ENCODE measurements around the gene ABCA3.
"Not testable (repeated sequence)": the region's sequence is repeated elsewhere in the genome, so short reads cannot be mapped to it uniquely, and the experiment has no call there.

Gene ABCA3

DNA sequence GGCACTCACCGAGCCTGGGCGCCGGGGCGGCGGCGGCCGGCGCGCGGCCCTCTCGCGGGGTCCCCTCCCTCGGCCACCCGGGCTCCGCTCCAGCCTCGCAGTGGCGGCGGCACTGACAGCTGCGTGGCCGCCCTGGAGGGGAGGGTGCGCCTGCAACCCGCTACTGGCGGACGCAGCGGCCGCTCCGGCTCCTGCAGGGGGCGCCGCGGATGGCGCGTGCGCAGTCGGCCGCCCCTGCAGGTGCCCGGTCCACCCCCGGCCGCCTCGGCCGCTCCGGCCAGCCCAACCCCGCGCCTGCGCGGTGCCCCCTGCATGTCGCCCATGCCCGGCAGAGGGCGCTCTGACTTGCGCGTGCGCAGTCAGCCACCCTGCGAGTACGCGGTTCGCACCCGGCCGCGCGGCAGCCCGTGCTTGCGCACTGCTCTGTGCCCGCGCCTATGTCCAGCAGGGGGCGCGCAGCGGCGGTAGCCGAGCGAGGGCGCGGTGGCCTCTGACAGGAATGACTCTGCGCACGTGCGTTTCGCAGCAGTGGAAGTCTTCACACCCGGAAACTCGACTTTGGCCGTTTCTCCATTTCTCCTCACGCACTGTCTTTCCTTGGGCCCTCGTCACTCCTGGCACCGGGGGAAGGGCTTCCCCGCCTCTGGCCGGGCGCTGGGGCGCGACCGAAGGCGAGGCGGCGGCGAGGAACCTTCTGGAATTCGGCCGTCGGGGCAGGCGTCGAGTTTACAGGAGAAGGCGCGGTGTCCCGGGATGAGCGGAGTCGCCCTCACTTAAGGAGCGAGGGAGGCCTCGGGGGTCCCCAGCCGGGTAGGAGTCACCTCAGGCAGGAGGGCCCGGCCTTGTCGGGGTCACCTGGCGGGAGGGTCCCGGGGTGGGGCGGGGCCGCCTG is at the start of gene ABCA3:
Gene ABCA3, minus strand, starts transcription at position 165 of the 892 bp plus-strand sequence. CDS start 14,262 bp downstream, outside the sequence.
- peak; percentile 95 for DNase-seq (ENCODE audit: low spot score)

DNA sequence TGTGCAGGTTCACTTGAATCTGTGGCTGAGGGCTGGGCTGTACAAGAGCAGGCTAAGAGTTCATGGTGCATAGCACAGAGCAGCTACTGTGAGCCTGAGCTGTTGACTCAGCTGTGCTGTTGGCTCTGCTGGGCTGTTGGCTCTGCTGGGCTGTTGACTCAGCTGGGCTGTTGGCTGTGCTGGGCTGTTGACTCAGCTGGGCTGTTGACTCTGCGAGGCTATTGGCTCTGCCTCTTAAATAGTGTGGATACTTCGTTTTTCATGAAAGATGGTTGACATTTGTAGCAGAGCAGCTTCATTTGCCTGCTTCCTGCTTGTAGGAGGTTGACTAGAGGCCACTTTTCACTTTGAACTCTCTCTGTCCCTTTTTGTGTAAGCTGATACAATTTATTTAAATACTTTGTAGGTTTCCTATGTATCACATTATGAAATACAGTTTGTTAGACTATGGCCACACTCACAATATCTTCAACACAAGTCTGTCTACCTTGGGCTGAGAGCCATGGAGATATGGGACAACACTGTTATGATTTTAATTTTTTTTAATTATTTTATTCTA is 48.4 kb upstream of the ABCA3 start:
- DNase-seq (ENCODE audit: low spot score), result no peak

DNA sequence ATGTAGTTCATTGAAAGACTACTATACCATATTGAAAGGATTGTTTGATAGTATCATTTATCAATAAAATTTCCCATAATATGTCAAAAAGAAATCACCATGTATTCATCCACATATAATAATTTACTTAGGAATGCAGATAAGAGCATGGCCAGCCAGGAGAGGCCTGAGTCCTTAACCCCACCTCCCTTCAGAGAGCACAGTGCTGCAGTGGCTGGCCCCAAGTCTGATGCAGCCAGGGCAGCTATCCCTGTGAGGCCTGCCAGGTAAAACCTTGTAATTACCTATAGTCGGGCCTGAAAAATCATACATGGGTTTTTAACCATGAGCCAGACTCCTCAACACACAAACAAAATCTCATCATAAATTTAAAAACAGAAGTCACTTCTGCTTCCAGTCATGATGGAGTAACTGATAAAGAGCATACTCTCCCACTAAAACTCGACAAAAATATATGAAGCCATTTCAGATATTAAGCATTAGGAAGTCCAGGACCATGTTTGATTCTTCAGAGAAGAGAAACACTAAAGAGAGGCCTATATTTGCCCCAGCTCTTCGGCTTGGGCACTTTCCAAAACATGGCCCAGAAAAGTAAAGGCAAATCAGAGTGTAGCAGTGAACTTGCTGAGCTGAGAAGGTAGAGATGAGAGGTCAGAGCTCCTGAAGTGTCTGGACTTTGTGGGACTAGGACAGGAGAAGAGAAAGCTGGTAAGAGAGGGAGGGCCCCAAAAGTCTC is 47.8 kb upstream of the ABCA3 start:
- no peak for DNase-seq (ENCODE audit: low spot score)

DNA sequence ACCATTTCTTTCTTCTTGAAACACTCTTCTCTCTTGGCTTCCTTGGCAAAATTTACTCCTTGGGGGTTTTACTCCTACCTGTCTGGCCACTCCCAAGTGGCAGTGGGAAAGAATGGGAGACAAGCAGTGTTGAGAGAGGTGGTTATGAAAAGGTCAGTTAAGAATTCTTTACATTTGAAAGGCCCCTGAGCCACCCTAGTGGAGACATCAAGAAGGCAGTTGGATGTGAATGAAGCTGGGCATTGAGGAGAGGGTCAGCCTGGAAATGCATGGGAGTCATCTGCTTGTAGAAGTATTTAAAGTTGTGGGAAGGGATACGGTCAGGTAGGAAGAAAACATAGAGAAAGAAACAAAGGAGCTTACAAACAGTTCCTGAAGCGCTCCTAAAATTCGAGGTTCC is 46.5 kb upstream of the ABCA3 start:
- no peak for DNase-seq (ENCODE audit: low spot score)

DNA sequence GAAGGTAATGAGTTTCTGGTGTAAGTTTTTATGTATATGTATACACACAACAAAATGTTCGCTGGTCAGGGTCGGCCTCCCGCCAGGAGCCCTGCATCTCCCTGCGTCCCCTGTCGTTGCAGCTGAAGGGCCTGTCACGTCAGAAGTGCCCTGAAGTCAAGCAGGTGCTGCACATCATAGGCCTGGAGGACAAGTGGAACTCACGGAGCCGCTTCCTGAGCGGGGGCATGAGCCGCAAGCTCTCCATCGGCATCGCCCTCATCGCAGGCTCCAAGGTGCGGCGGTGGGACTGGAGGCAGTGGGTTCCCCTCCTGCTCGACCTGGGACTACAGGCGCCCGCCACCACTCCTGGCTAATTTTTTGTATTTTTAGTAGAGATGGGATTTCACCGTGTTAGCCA is 45.5 kb upstream of the ABCA3 start:
- not testable (repeated sequence) for DNase-seq (ENCODE audit: low spot score)

DNA sequence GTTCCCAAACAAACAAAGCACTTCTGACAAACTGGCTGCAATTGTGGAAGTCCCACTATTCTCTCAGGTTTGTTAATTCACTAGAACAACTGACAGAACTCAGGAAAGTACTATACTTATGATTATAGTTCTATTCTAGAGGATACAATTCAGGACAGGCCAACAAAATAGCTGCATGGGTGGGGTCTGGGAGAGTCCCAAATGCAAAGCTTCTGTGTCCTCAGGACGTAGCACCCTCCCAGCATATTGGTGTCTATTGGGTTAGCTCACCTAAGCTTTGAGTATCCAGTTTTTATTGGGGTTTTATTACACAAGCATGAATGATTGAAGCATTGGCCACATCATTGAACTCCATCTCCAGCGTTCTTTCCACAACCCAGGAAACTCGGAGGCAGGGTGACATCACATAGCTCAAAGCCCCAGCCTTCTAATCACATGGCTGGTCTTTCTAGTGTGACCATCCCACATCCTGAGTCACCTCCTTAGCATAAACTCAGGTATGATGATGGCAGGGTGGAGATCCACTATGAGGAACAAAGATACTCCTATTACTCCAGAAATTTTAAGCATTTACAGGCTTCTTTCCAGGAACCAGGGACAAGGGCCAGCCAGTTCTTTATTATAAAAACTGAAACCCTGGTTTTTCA is 44.8 kb upstream of the ABCA3 start:
- DNase-seq (ENCODE audit: low spot score), result no peak

DNA sequence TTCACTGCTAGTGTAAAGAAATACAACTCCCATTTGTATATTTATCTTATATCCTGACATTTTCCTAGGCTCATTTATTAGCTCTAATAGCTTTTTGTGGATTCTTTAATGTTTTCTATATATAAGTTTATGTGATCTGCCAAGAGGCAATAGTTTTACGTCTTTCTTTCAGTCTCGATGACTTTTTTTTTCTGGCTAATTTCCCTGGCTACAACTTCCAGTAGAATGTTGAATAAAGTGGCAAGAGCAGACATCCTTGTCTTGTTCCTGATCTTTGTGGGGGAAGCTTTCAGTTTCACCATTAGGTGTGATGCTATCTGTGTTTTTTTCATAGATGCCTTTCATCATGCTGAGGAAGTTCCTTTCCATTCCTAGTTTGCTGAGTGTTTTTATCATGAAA is 43.9 kb upstream of the ABCA3 start:
- no peak for DNase-seq (ENCODE audit: low spot score)

DNA sequence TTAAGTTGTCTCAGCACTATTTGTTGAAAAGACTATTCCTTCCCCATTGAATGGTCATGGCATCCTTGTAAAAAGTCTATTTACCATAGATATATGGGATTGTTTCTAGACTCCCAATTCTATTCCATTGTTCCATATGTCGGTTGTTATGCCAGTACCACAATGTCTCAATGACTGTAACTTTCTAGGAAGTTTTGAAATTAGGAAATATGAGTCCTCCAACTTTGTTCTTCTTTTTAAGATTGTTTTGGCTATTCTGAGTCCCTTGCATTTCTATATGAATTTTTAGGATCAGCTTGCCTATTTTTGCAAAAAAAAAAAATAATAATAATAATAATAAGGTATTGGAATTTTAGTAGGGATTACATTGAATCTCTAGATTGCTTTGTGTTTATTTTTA is 43.0 kb upstream of the ABCA3 start:
- no peak for DNase-seq (ENCODE audit: low spot score)

DNA sequence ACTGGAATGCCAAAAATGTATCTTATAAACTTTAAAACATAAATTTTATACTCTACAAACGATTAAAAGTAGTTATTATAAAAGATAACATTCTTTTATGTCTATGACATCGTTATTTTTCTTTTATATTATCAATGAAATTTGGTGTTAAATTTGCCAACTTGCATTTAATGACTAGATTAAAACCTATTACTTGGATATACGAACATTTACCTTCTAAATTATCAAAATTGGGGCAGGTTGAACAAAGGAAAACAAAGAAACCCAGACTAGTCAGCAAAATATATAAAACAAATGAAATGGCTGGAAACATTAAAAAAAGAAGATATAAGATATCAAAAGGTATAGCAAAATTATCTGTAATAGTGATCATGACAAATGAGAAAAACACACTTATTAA is 34.1 kb upstream of the ABCA3 start:
- DNase-seq (ENCODE audit: low spot score), result no peak

DNA sequence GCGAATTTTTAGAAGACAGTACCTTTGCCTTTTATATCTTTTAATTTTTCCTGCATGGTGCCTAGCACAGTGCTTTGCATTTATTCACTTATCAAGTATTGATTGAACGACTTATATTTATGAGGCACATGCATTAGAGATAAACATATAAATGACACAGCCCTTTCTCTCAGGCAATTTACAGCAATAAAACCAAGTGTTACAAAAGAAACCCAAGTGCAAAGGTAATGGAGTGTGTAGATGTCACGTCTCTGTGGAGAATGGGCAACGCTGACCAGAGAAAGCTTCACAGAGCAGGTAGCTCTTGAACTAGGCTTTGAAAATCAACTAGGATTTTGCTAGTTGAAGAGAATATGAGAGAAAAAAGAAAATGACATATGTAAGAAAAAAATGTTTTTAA is 32.6 kb upstream of the ABCA3 start:
- no peak for DNase-seq (ENCODE audit: low spot score)

DNA sequence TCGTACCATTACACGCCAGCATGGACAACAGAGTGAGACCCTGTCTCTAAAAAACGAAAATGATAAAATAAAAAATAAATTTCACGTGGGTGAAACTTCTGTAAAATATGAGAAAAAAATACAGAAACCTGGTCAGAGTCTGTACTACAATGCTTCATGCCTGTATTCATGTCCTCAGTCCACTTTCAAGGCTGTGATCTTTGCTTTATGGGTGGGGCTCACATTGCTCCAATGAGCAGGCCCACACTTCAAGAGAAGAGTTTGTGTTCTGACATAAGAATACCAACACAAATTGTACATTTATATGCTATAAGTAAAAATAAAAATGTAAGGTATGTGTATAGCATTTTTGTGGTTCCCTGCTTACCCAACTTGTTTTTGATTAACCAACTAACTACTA is 32.2 kb upstream of the ABCA3 start:
- no peak for DNase-seq (ENCODE audit: low spot score)

DNA sequence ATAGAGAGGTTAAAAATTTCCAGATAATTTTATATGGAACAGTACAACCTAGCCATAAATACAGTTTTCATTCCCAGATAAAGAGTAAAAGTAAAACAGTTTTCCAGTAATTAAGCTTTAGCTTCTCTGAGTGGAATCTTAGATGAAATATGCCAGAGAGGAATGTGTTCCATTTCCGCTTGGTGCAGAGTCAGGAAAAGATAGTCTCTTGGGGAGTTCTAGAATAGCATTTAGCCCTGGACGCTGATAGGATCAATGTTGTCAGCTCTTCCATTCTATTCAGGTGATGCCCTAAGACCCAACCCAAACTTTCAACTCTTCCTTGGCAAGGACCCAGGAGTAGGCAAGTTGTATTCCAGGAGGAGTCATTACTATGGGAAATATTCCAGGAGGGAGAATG is 30.9 kb upstream of the ABCA3 start:
- DNase-seq (ENCODE audit: low spot score), result peak; percentile 20

DNA sequence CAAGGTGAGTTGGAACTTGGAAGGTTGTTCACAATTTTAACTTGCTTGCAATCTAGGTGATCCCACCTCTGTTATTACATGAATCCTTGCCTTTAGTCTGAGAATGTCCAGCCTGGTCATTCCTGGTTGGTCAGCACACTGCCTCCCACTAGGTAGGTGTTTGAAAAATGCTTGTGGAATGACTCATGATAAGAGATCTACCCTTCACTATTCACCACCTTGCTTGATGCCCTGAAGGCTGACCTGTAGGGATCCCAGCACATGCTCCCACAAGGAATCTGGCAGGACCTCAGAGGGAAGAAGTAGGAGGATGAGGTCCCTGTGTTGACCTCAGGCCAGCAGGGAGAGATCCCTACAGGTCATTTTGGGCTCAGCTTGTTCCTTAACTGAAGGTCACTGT is 30.2 kb upstream of the ABCA3 start:
- DNase-seq (ENCODE audit: low spot score), result no peak

DNA sequence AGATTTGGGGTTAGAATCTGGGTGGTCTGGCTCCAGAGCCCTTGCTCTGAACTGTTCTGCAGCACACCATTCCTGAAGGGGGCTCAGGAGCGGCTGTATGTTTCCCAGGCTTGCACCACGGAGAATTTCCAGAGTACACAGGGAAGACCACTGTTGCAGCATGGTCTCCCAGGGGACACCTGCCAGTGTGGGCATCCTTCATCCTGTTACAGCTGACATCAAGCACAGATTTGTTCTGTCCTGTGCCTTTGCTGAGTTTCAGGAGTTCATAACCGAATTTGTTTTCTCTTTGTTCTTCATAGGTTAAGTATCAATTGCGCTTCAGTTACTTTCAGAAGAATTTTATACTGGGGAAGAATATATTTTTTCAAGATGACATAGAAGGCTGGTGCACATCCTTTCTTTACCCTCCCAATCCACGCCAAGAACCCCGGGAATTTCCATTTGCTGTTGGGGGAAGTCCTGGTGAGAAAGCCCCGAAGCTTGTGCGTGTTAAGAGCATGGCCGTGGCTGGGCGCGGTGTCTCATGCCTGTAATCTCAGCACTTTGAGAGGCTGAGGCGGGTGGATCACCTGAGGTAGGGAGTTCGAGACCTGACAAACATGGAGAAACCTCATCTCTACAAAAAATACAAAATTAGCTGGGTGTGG is 26.3 kb upstream of the ABCA3 start:
- DNase-seq (ENCODE audit: low spot score), result no peak

DNA sequence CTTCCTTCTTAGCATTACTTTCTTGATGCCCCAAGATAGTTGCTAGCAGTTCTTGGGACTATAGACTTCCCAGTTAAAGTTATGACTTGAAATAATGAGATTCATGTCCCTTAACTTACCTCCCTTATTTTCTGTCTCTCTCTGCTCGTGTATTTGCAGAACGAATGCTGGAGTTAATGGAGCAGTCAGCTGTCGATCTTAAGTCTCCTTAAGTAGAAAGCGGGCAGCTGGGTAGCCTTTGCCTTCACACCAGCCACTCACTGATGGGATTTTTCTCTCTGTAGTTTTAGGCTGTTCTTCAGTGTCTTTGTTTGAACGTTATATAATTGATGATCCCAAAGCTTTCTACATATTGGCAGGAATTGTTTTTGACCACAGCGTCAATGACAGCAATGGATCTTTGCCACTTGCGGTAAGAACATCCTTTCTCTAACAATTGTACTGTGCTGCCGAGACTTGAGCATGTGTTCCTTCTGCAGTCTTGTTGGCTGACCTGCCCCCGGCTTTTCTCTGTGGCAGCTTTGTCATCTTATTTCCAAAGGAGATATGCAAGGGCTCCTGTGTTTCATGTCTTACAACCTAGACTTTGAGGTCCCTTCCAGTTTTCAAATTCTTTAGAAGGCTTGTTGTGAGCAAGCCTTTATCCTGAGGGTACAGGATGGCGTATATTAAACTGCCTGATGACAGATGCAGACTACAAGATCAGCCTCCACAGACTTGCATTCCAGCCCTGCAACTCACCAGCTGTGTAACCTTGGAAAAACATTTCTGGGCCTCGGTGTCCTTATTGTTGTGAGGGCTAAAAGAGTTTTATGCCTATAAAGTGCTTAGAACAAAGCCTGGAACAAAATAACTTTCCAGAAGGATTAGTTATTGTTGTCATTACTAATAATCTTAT is 25.1 kb upstream of the ABCA3 start:
- no peak for DNase-seq (ENCODE audit: low spot score)

DNA sequence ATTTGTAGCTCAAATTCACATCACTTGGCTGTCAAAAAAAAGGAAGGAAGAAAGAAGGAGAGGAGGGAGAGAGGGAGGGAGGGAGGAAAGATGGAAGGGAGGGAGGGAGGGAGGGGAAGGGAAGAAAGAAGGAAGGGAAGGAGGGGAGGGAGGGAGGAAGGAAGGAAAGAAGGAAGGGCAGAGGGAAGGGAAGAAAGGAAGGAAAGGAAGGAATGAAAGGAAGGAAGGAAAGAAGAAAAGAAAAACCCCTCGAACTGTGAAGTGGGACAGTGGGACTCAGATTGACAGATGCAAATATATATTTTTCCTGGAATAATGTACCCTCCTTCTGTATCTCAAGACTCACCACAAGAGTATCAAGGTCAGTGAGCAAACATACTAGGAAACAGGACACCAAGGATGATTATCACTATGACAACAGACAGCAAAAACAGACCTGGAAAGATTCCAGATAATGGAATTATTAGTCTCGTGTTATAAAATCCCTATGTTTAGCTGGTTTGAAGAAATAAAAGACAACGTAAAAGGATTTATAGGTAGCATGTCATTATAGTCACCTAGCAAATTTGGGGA is 24.2 kb upstream of the ABCA3 start:
- DNase-seq (ENCODE audit: low spot score), result no peak

DNA sequence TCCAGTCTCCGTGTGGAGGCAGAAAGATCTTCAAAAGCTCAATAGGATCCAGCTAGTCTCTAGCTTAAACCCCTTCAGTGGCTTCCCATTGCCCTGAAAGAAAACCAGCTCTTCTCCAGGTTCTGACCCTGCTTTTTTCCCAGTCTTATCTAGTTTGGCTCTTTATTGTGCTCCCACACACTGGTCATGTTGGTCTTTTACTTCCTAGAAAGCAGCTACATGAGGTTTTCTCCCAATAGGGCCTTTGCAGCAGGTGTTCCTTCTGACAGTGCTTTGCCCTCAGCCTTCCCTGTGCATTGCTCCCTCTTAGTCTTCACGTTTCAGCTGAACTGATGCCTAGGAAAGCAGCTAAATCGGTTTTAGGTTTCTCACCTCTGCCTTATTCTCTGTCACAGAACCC is 21.7 kb upstream of the ABCA3 start:
- no peak for DNase-seq (ENCODE audit: low spot score)

DNA sequence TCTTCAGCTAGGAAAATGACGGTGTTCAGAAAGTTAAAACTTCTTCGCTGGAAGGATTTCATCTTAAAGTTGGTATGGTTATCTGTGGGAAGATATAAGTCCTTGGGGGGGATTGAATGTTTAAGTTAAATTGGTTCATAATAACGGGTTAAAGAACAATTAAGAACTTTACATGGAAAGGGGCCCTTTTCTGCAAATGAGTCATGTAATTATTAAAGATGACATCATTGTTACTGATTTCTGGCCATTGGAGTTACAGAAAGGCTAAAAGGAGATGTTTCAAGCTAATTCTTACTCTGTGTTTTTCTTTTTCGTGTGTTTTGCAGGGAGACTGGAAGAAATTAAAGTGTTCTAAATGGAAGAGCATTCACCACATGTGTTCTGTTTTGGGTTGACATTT is 20.6 kb upstream of the ABCA3 start:
- no peak for DNase-seq (ENCODE audit: low spot score)

DNA sequence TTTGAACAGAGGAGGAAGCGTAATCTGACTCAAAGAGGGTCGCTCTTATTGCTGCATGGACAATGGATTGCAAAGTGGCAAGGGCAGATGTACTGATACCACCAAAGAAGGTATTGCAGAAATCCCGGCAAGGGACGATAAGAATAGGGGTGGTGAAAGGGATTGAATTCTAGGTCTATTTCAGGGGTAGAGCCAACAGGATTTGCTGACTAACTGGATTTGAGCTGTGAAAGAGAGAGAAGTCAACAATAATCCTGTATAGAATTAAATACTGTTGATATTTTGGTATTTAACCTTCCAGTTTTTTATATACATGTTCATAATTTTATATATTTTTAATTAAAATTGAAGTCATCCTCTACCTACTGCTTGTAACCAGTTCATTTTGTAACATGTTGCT is 19.4 kb upstream of the ABCA3 start:
- no peak for DNase-seq (ENCODE audit: low spot score)

DNA sequence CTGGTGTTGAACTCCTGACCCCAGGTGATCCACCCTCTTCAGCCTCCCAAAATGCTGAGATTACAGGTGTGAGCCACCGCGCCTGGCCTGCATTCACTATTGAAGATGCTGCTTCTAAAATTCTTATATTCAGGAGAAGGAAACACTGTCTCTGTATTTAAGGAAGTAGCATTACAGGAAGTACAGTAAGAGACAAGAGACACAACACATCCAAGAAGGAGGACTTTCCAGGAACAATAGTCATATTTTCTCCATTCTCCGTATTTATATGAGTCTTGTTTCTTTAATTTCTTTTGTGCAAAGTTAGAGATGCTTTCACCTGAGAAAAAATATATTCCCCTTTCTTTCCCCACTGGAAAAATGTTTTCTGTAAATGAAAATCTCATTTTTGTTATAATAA is 18.3 kb upstream of the ABCA3 start:
- no peak for DNase-seq (ENCODE audit: low spot score)

DNA sequence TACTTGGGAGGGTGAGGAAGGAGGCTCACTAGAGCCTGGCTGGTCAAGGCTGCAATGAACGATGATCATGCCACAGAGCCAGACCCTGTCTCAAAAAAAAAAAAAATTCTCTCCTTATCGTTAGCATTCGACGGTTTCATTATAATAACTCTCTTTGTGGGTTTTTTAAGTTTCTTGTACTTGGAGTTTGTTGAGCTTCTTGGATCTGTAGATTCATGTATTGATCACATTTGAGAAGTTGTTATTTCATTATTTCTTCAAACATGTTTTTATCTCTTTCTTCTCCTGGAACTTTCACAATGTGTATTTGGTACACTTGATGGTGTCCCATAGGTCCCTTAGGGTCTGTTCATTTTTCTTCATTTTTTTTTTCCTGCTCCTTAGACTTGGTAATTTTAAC is 16.8 kb upstream of the ABCA3 start:
- DNase-seq (ENCODE audit: low spot score), result no peak

Measured in kidney capillary endothelial cell (primary cell).